Measurements from ENCODE around the gene RPH3AL.

- no peak for TF ChIP-seq ZNF366 (tag by site-specific recombination; conservative IDR thresholded peaks at IDR 0.05)
- no peak for TF ChIP-seq ZNF114 (tag by site-specific recombination; IDR thresholded peaks at IDR 0.05)
- TF ChIP-seq CTCF (tag by site-specific recombination; IDR thresholded peaks at IDR 0.05) = no peak
Observed at GRCh38 chr17:354651-355556, 2.3 kb upstream of the RPH3AL start.
